NCI-H187 treated with DMSO at 0.1 percent for 48 hours (cell line): ENCODE results near the gene STIMATE.

Source experiments
- DNase-seq: peaks from one replicate; lab custom pipeline; 2025; lab: John Stamatoyannopoulos, UW

Gene STIMATE

DNA sequence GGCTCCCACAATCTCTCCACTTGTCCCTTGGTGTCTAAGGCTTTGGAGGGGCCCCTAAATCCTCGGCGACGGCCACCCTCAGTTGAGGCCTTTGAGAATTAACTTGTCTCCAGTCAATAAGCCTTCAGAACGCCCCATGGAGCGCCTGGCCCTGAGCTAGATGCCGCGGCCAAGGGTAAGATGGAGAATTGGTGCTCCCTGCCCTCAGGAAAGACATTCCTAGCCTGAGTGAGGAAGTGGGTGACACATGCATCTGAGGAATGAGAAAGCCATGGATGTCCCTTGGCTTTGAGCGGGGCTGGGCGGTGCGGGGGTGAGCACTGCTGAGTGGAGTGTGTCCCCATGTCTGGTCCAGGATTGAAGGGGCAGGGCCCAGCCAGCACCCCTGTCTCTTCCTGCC lies 80.1 kb downstream of the STIMATE start:
- DNase-seq: no peak

DNA sequence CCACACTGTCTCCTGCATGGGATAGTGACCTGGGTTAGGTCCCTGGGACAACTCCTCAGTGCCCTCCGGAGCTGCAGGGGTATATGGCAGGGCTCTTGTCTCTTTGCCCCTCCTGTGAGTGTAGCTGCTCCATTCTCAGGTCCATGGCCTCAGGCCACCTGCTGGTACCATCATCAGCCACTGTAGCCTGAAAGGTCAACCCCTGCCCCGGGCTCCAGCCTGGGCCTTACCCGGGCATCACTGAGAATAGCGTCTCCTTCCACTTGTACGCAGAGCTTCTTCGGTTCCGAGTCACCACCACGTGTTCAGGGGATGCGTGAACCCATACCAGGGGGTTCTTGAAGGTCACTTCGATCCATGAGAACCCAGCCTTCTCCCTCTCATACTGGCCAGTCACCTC lies 80.7 kb downstream of the STIMATE start:
- DNase-seq: no peak

DNA sequence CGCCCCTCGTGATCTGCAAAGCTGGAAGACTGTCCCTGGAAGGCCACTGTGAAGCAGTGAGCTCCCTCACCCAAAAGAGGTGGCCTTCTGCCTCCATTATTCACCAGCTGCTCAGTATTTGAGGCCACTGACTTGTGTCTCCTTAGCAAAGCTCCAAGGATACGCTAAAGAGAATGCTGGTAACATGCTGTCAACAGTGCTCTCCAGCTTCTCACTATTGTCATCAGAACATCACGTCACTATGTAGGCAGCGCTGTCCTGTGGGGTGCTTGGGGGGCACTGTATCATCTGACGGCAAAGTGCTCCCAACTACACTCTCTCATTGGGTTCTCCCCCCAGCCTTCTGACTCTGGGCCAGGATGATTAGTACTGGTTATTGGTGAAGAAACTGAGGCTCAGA lies 81.1 kb downstream of the STIMATE start:
- no peak for DNase-seq

DNA sequence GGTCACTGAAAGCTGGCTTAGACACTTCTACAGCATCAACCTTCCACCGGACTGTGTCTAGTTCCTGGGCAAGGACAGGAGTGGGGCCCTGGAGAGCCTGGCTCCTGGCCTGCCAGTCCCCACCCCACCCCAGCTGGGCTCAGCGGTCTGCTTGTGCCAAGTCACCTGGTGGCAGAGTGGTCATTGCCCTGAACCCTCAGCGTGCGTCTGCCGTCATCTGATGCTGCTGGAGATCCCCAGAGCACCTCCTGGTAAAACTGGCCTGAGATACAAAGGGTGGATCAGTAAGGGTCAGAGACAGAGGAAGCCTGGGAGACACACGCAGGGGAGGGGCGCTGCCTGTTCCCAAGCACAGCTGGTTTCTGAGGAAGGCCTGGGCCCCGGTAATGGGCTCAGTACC lies 83.5 kb downstream of the STIMATE start:
- no peak for DNase-seq

DNA sequence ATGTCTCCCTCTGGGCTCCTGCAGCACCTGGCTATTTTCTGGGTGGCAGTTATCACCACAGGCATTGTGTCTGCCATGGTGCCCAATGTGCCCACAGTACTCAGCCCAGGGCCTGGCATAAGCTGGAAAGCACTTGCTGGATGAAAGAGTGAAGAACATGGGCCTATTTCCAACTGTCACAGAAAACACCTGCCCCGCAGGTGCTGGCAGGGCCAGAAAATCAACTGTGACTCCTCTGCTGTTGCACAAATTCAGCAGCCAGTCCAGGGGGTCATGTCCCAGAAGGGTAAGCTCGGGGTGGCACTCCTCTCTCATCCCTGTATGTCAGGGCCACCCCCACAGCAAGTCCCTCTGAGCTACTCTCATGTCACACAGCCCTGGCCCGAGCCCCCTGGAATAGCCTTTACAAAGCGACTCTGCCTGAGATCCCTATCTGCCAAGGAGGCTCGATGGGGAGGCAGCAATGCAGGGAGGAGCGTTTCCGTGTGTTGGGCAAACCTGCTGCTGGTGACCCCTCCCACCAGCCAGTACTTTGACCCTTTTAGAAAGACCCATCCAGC lies 85.8 kb downstream of the STIMATE start:
- no peak for DNase-seq

DNA sequence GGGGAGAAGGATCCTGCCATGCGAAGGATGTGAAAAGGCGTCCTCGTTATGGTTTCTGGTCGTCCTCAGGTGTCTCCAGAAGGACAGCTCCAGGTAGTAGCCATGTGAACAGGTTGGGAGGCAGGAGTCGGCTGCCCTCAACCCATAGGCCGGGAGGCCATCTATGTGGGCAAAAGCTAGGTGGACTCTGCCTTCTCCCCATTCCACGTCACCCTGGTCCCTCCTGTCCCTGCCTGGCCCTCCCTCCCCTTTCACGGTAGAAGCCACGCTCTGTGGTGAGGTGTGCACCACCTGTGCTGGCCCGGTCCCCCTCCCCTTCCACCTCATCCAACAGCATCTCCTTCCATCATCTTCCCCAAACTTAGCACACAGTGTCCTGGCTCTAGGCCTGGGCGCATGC lies 86.4 kb downstream of the STIMATE start:
- no peak for DNase-seq

DNA sequence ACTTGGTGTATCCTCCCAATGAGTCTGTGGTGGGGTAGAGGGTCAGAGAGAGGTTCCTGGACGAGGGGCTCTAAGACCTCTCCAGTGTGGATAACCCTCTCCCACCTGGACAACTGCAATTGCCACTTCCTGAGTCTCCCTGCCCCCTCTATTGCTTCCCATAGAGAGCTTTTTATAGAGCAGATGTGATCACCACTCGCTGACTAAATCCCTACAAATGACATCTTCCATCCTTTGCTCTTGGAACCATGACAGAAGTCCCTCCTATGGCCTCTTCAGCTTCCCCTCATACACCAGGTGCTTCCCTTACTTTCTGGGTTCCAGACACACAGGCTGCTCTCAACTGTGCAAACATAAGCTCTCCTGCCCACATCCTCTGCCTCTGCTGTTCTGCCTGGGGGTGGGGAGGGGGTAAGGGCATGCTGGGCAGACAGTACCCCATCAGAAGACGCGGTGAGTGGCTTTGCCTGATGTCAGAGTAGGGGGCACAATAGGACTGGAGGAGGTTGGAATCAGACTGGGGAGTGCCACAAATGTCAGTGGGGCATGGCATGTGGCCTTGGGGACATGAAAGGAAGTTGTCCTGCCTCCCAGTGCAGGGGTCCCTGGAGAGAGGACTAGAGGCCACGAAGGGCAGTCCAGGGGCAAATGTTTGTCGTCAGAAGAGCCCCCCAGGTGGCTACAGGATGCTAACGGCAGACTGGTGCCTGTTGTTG lies 87.5 kb downstream of the STIMATE start:
- DNase-seq: no peak

DNA sequence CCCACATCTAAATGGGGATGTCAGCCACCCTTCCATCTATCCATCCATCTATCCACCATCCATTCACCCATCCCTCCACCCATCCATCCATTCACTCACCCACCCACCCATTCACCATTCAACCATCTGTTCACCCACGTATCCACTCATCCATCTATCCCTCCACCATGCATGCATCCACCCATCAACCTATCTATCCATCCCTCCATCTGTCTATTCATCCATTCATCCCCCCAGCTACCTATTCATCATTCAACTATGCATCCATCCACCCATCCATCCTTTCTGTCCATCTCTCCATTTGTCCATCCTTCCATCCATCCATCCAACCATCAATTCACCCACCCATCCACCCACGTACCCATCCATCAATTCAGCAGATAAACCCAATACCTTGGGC lies 88.2 kb downstream of the STIMATE start:
- no peak for DNase-seq

DNA sequence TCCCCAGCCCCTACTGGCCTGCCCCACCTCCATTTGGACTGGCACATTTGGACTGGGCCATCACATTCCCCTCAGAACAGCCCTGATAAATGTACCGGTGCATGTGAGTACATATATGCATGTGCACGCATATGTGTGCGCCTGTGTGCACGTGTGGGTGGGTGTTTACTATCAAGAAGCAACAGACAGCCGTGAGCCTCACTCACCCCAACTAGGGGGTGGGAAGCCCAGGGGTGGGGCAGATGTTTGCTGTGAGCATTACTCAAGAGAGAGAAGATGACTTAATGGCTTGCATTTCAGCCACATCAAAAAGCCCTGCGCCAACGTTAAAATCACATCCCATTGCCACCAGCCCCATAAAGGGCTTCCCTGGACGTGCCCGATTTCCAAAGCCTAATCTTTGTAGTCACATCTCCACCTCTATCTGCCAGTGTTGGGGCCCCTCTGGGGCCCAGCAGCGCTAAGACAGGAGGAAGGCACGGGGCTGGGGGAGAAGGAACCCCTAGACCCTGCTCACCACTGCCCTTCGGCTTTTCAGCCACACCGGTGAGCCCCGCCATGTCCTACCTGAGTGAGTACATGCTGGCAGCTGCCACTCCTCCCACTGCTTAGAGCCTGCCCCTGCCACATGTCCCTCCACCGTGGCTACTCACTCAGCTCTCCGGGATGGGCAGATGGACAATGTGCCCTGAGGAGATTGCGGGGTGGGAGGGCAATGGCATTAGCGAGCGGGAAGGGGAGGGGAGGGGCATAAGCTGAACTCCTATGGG lies 91.9 kb downstream of the STIMATE start:
- no peak for DNase-seq

DNA sequence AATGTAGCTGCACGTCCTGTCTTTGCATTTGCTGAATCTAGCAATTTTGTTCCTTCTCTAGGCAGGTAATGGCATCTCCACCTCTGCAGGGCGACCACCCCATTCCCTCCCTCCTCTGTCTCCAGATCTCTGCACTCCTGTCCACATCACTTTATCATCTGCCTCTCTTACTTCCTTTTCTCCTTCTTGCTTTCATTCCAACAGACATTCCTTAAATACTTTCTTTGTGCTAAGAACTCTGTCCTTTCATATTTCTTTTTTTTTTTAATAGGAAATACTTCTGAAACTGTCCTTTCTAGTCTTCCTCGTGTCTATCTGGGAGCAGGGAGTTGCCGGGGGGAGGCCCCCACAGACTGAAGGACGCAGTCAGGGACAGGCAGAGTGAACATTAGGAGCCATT lies 95.5 kb downstream of the STIMATE start:
- no peak for DNase-seq

DNA sequence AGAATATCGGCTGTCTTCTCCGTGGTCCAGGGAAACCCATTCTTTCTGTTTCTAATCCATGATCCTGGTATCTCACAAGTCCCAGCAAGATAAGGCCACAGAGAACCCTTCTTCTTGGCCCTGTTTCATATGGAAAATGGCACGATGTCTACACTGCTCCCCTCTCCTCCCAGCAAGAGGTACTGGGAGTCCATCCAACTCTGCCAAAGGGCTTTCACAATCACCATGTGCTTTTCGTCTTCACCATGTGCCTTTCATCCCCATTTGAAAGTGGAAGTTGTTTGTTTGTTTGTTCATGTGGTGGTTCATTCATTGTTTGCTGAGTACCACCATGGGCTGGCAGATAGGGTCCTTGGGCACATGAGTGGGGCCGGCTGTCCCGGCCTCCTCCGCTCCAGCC lies 97.3 kb downstream of the STIMATE start:
- DNase-seq: no peak

DNA sequence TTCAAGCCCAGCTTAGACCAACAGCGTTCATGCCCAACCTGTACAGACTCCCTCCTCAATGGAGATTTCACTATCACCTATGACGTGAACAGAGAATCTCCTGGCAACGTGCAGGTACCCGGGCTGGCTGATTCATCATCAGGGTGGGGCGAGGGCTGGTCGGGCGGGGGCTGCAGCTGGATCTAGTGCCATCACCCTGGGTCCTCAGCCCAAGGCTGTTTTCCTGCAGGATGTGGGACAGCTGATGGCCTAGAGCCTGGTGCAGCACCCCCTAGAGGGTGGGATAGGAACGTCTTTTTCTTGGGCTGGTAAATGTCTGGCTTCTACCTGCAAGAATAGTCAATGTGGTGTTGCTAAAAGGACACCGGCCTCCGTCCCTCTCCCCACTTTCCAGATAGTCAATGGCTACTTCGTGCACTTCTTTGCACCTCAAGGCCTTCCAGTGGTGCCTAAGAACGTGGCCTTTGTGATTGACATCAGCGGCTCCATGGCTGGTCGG lies 98.3 kb downstream of the STIMATE start:
- no peak for DNase-seq

DNA sequence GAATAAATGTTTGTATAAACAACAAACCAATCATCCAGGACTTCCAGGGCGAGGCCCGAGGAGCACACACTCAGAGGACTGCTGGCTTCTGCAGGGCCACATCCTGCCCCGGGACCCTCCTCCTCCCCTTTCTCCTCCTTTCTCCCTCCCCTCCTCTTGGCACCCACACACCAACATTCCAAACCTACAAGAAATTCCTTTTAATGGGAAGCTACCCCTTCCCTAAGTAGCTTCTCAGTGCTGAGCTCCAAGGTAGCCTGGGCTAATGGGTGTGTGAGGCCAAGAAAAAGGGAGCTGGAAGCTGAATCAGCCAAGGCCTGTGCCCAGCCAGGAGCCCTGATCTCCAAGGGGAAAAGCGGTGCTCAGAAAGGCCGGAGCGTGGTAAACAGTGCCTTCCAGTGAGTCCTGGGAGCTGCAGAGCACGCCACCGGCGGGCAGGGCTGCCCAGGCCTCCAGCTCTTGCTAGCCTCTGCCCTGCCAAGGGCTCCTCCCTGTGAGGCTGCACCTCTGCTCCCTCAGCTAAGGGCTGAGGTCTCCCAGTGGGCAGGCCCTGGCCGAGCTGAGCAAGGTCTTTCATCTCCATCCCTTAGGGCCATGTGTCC lies 98.9 kb downstream of the STIMATE start:
- DNase-seq: no peak

DNA sequence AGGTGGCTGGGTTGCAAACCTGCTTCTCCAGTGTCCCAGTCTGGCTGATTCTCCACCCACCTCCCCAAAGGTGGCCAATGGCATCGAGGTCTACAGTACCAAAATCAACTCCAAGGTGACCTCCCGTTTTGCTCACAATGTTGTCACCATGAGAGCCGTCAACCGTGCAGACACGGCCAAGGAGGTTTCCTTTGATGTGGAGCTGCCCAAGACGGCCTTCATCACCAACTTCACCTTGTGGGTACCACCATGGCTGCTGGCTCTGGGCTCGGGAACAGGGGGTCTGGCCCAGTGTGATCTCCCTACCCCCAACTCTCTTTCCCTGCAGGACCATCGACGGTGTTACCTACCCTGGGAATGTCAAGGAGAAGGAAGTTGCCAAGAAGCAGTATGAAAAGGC lies 100.9 kb downstream of the STIMATE start:
- DNase-seq: no peak

DNA sequence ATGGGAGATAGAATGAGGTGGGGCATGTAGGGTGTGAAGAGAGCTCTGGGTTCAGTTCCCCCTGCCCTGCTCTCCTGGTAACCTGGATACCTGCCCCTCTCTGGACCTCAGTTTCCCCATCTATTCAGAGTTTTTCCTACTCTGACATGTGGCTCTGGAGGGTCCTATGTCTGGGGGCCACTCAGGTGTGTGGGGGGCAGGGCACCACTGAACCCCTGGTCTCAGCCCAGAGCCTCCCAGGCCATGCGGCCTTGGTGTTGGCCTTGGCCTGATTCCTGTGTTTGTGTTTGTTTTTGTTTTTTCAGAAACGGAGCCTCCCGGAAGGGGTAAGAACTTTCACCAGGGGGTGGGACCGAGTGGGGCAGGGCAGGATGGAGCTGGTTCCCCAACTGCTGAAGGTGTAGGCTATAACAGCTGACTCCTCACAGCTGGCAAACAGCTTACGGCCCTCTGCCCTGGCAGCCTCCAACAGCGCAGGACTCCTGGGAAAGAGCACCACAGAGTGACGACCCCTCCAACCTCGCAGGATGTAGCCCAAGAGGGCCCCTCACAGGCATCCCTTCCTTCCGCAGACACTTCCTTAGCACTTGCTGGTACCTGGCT lies 101.9 kb downstream of the STIMATE start:
- no peak for DNase-seq

DNA sequence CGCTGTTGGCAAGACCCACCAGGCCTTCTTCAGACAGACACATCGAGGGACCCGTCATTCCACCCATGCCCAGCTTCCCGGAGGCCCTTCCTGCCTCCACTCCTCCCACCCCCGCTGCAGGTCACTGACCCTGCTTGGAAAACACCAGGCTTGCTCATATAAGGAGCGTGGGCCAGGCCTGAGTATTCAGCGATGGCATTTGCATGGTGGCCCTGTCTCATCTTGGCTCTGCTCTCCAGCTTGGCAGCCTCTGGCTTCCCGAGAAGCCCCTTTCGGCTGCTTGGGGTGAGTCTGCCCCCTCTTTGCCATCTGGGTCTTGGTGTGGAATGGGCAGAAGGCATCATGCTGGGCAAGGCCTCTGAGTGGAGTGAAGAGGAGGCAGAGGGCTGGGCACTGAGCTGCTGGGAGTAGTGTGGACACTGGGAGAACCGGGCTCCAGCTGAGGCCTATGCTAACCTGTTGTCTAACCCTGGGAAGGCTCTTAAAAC lies 102.7 kb downstream of the STIMATE start, which contains the start of gene ITIH3:
Gene ITIH3 (plus strand): TSS at position 185 of the 488 bp plus-strand sequence. CDS start 8 bp downstream, at position 193.
- DNase-seq: no peak

DNA sequence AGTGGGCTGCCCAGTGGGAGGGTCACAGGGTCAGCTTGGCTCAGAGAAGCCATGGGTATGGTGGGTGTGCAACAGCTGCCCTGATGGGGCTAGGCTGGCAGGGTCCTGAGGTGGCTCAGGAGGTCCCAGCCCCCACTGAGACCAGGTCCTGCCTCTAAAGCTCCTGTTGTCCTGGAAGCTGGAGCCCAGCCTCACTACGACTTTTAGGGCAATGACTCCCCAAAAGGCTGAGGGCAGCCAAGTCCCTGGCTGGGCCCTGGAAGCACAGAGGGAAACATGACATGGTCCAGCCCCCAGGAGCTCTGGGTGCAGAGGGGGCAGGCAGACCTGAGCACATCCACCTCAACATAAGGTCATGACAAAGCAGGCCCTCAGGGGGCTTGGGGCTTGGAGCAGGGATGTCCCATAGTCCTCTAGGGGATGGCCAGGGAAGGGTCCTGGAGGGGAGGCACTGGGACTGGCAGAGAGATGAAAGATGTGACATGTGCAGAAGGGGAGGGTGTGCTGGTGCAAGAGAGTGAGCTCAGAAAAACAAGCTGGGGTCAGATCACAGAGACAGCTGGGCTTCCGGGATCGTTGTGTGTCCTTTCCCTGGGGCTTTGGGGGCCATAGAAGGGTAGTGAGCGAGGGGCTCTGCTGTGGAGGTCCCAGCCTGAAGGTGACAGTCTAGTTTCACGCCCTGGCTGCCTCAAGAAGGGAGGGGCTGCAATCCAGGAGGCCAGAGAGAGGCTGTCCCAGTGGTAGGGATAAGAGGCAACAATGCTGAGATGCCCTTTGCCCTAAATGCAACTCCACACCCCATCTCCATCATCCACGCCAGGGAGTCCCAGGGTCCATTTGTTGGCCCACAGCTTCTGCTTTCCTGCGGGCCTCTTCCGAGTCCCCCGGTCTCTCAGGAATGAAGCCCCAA lies 103.4 kb downstream of the STIMATE start:
- DNase-seq: no peak

DNA sequence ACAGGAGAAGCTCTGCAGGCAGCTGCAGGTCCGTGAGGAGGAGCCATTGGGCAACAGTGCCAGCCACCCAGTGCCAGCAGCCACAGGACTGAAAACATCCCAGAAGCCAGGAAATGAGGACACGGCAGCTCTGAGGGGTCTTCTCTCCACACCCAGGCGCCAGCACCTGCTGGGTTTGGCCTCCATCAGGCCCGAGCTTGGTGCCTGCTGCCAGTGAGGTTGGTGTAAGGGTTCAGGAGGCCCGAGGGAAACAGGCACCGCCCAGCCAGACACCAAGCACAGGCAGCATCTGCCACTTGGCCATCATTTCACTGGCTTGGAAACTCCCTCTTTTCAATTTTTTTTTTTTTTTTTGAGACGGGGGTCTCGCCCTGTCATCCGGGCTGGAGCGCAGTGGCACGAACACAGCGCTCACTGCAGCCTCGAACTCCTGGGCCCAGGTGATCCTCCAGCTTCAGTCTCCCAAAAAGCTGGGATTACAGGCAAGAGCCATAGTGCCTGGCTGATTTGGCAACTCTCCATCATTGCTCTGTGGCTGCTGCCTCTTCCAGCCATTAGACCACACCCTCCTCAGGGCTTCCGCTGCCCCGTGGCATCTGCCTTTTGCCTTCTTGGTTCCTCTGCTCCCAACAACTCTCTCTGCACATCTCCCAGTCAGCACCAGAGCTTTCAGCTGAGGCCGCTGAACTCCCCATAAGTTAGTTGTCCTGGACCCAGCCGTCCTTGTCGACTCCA lies 104.2 kb downstream of the STIMATE start:
- DNase-seq: no peak

DNA sequence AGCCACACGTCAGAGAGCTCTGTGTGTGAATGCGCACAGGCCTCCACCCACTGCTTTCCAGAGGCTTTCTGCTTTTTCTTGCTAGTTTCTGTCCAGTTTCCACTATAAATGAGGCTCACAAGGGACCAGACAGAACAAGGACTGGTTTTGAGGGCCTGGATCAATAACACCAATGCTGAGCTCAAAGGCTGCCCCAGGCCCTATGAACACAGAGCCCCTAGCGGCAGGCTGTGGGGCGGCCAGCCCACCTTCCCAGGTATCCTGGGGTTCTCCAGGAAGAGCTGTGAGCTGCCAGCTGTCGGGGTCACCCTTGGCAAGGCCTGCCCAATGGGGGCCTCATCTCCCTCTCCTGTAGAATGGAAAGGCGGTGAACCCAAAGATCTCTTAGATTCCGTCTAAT lies 104.9 kb downstream of the STIMATE start:
- no peak for DNase-seq

DNA sequence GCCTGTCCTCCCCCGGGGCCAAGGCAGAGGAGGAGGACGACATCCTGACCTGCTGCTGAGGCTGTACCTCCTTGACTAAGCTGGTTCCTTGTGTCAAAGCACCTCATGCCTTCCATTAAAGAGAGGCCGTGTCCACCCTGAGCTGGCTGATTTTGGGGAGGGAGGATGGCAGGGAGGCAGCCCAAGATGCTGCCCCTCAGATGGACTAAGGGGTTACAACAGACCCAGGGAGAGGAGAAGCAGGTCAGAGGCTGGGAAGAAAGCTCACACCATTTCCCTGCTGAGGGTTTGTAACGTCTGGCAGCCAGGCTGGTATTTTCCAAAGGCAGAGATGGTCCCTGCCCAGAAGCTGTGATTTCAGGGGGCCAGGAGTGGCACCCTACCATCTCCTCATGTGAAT lies 105.4 kb downstream of the STIMATE start:
- DNase-seq: no peak
